Vagina (tissue), 2 donors: ENCODE data around the gene POLD1.

Experiments
- CTCF ChIP-seq, 3 experiments: fragments of 450-650 bp in 2 of 3; fragments of 200-600 bp in 1 of 3; sonication (generic) in 1 of 3; IDR thresholded peaks; one replicate each; pipeline ENCODE4 v1.5.1; 2017 to 2019; ENCODE audit warnings: antibody characterized with exemption in 3 of 3, mild to moderate bottlenecking in 2 of 3, moderate library complexity in 2 of 3
- POLR2A ChIP-seq, 2 donors: fragments of 450-650 bp; IDR thresholded peaks; one replicate each; pipeline ENCODE4 v1.6.1; 2017; ENCODE audit warnings: antibody characterized with exemption in 2 of 2, mild to moderate bottlenecking in 2 of 2, moderate library complexity in 2 of 2
- POLR2AphosphoS5 ChIP-seq, 2 donors: sonication (generic); formaldehyde crosslinking; IDR thresholded peaks; one replicate each; pipeline ENCODE4 v1.9.0; 2017; ENCODE audit warnings: antibody characterized with exemption in 2 of 2, mild to moderate bottlenecking in 2 of 2, low read depth in 1 of 2; ENCODE audit not compliant: insufficient read depth in 1 of 2

- no peak for TF ChIP-seq POLR2AphosphoS5 (IDR thresholded peaks at IDR 0.05; ENCODE audit: insufficient read depth in 1 of 2, low read depth in 1 of 2)
- TF ChIP-seq CTCF (IDR thresholded peaks at IDR 0.05): no peak
- no peak for TF ChIP-seq POLR2A (IDR thresholded peaks at IDR 0.05)
Measured at GRCh38 chr19:50381881-50382729, 2.0 kb upstream of the POLD1 start.
